ENCODE measurements around the gene NRXN3. TPM values are rescaled to one million over a fixed set of nuclear protein-coding genes. Genes with fewer than 3 reads are reported as not detected.

NRXN3 gene
- total RNA-seq, 1 experiment from 2014 or later: not detected

GRCh38 chr14:78974691-78975090 lies 804.5 kb downstream of the NRXN3 start:
- TF ChIP-seq CTCF (IDR thresholded peaks at IDR 0.05; ENCODE audit: unreplicated experiment): no peak
- no peak overlapping the region for H3K4me3 Mint-ChIP-seq (ENCODE audit: low read depth, unreplicated experiment)
- H3K4me1 Mint-ChIP-seq (ENCODE audit: low read depth, unreplicated experiment): no peaks in the 10 kb centered on the region
- DNase-seq: no peak
- CTCF ChIA-PET: interaction anchor here (0.6 to 1.4 kb wide), 2 partner anchors 10 to 70 kb away, joined by 3 read pairs; no protein-coding TSS in a partner anchor
- no peak overlapping the region for H3K27ac Mint-ChIP-seq (ENCODE audit: unreplicated experiment)
- H3K36me3 Mint-ChIP-seq (ENCODE audit: insufficient read depth, unreplicated experiment): no peaks in the 10 kb centered on the region
- intact Hi-C loops (cut with micrococcal nuclease; ENCODE audit: unreplicated experiment): no loop called here
- H3K9me3 Mint-ChIP-seq (ENCODE audit: low read depth, unreplicated experiment): no peaks in the 10 kb centered on the region
- BruUV-seq (replicated peaks): no TSS peak
- peaks cover 20% of the 10 kb centered on the region for H3K27me3 Mint-ChIP-seq (ENCODE audit: unreplicated experiment)

GRCh38 chr14:78975734-78976133 lies 805.6 kb downstream of the NRXN3 start:
- H3K36me3 Mint-ChIP-seq (ENCODE audit: insufficient read depth, unreplicated experiment): no peaks in the 10 kb centered on the region
- no peak for TF ChIP-seq CTCF (IDR thresholded peaks at IDR 0.05; ENCODE audit: unreplicated experiment)
- H3K9me3 Mint-ChIP-seq (ENCODE audit: low read depth, unreplicated experiment): peaks cover 2% of the 10 kb centered on the region
- CTCF ChIA-PET: interaction anchor here (1.4 kb wide), 1 partner anchor 9 kb away, joined by 3 read pairs; no protein-coding TSS in a partner anchor
- no TSS peak for BruUV-seq (replicated peaks)
- H3K4me3 Mint-ChIP-seq (ENCODE audit: low read depth, unreplicated experiment): no peak overlapping the region
- no peaks in the 10 kb centered on the region for H3K4me1 Mint-ChIP-seq (ENCODE audit: low read depth, unreplicated experiment)
- peaks cover 20% of the 10 kb centered on the region for H3K27me3 Mint-ChIP-seq (ENCODE audit: unreplicated experiment)
- intact Hi-C loops (cut with micrococcal nuclease; ENCODE audit: unreplicated experiment): no loop called here
- no peak overlapping the region for H3K27ac Mint-ChIP-seq (ENCODE audit: unreplicated experiment)
- DNase-seq: no peak

- intact Hi-C loops (cut with micrococcal nuclease; ENCODE audit: unreplicated experiment): no loop called here
- CTCF ChIA-PET: no interaction called here
- H3K4me1 Mint-ChIP-seq (ENCODE audit: low read depth, unreplicated experiment): no peaks in the 10 kb centered on the region
- BruUV-seq (replicated peaks): no TSS peak
- no peak for DNase-seq
- peaks cover 2% of the 10 kb centered on the region for H3K9me3 Mint-ChIP-seq (ENCODE audit: low read depth, unreplicated experiment)
- peaks cover 20% of the 10 kb centered on the region for H3K27me3 Mint-ChIP-seq (ENCODE audit: unreplicated experiment)
- H3K27ac Mint-ChIP-seq (ENCODE audit: unreplicated experiment): no peak overlapping the region
- H3K4me3 Mint-ChIP-seq (ENCODE audit: low read depth, unreplicated experiment): no peak overlapping the region
- no peaks in the 10 kb centered on the region for H3K36me3 Mint-ChIP-seq (ENCODE audit: insufficient read depth, unreplicated experiment)
- TF ChIP-seq CTCF (IDR thresholded peaks at IDR 0.05; ENCODE audit: unreplicated experiment): no peak
Measured at GRCh38 chr14:78978896-78979295, 808.7 kb downstream of the NRXN3 start.

- CTCF ChIA-PET: no interaction called here
- H3K36me3 Mint-ChIP-seq (ENCODE audit: insufficient read depth, unreplicated experiment): no peaks in the 10 kb centered on the region
- peaks cover 2% of the 10 kb centered on the region for H3K9me3 Mint-ChIP-seq (ENCODE audit: low read depth, unreplicated experiment)
Measured at GRCh38 chr14:78982551-78982950, 812.4 kb downstream of the NRXN3 start.

More at GRCh38 chr14:78982551-78982950, 812.4 kb downstream of the NRXN3 start:
- intact Hi-C loops (cut with micrococcal nuclease; ENCODE audit: unreplicated experiment): no loop called here
- TF ChIP-seq CTCF (IDR thresholded peaks at IDR 0.05; ENCODE audit: unreplicated experiment): no peak
- Mint-ChIP-seq H3K4me3 (ENCODE audit: low read depth, unreplicated experiment) (no peak overlapping the region), H3K27ac (ENCODE audit: unreplicated experiment) (no peak overlapping the region), H3K27me3 (ENCODE audit: unreplicated experiment) (no peaks in the 10 kb centered on the region), H3K4me1 (ENCODE audit: low read depth, unreplicated experiment) (no peaks in the 10 kb centered on the region)
- BruUV-seq (replicated peaks): no TSS peak
- no peak for DNase-seq
